Endothelial cell of umbilical vein (primary cell): ENCODE results near the gene ASB1.

Experiments used
- CTCF ChIP-seq, 2 donors: IDR thresholded peaks; 1 replicate in 1 of 2; 2 replicates in 1 of 2; pipeline ENCODE4 v1.5.1; 2011; ENCODE audit warnings: low read length in 2 of 2, mild to moderate bottlenecking in 2 of 2, moderate library complexity in 2 of 2, control low read depth in 1 of 2, inconsistent platforms in 1 of 2, low read depth in 1 of 2; ENCODE audit not compliant: insufficient read depth in 1 of 2; ENCODE audit errors: extremely low read depth in 1 of 2
- EZH2 ChIP-seq: IDR thresholded peaks from 2 replicates; pipeline ENCODE4 v1.6.1; 2012; ENCODE audit warnings: borderline replicate concordance, low read depth, mild to moderate bottlenecking, moderate library complexity, low read length, inconsistent platforms; ENCODE audit not compliant: severe bottlenecking
- MAX ChIP-seq: IDR thresholded peaks from 2 replicates; pipeline ENCODE4 v1.6.1; 2011; ENCODE audit not compliant: insufficient read depth, insufficient read length
- POLR2A ChIP-seq: IDR thresholded peaks from 2 replicates; pipeline ENCODE4 v1.6.1; 2012; ENCODE audit warnings: low read depth, mild to moderate bottlenecking, control low read depth, low read length

- TF ChIP-seq POLR2A (no peak), EZH2 (no peak), MAX (no peak), CTCF (IDR thresholded peaks at IDR 0.05; ENCODE audit: extremely low read depth in 1 of 2, insufficient read depth in 1 of 2, low read depth in 1 of 2, low read length in 2 of 2) (no peak)
These were observed 22.5 kb downstream of the ASB1 start for GRCh38 chr2:238449241-238449640.
